Astrocyte (in vitro differentiated cells and primary cell): ENCODE measurements around the gene OR5V1. TPM values are rescaled to one million over a fixed set of nuclear protein-coding genes. Genes with fewer than 3 reads are reported as not detected.

Experiments
- DNase-seq: peaks from one replicate; pipeline ENCODE4 v3.0.0-alpha.2; 2010; ENCODE audit warnings: low read depth
- FAIRE-seq: peaks from 2 replicates; lab custom pipeline; 2011; peaks lifted over from hg19 to GRCh38; lab: Jason Lieb, UNC
- H2AFZ ChIP-seq: 2 replicates; pipeline ENCODE4 v1.6.0; 2012; ENCODE audit warnings: low read depth, low read length, inconsistent platforms
- H3K27ac ChIP-seq: 2 replicates; pipeline ENCODE4 v1.5.1; 2011; ENCODE audit warnings: low read depth, low read length, inconsistent platforms
- H3K27me3 ChIP-seq: 2 replicates; pipeline ENCODE4 v1.6.0; 2011; ENCODE audit warnings: low read length, inconsistent platforms; ENCODE audit not compliant: insufficient read depth
- H3K36me3 ChIP-seq: 2 replicates; pipeline ENCODE4 v1.5.1; 2011; ENCODE audit warnings: low read length, inconsistent platforms; ENCODE audit not compliant: insufficient read depth
- H3K4me1 ChIP-seq: 2 replicates; pipeline ENCODE4 v1.5.1; 2011; ENCODE audit warnings: low read length, inconsistent platforms; ENCODE audit not compliant: insufficient read depth
- H3K4me2 ChIP-seq: 2 replicates; pipeline ENCODE4 v1.6.0; 2012; ENCODE audit warnings: low read length, inconsistent platforms
- H3K4me3 ChIP-seq: 2 replicates; pipeline ENCODE4 v1.5.1; 2011; ENCODE audit warnings: low read depth, mild to moderate bottlenecking, low read length, inconsistent platforms; ENCODE audit not compliant: insufficient read depth
- H3K79me2 ChIP-seq: 2 replicates; pipeline ENCODE4 v1.6.0; 2012; ENCODE audit warnings: mild to moderate bottlenecking, low read length, inconsistent platforms; ENCODE audit not compliant: insufficient read depth
- H3K9ac ChIP-seq: 2 replicates; pipeline ENCODE4 v1.6.0; 2012; ENCODE audit warnings: mild to moderate bottlenecking, low read length, inconsistent platforms
- H3K9me3 ChIP-seq: 2 replicates; pipeline ENCODE4 v1.5.1; 2012; ENCODE audit warnings: low read depth, mild to moderate bottlenecking, low read length, inconsistent platforms; ENCODE audit not compliant: insufficient read depth
- H4K20me1 ChIP-seq: 2 replicates; pipeline ENCODE4 v1.6.0; 2012; ENCODE audit warnings: low read length, inconsistent platforms; ENCODE audit not compliant: insufficient read depth
- H3K27ac Mint-ChIP-seq: one replicate; pipeline ENCODE4 v1.8.0; 2021; ENCODE audit warnings: mild to moderate bottlenecking, mixed read lengths; ENCODE audit not compliant: unreplicated experiment
- H3K27me3 Mint-ChIP-seq: one replicate; pipeline ENCODE4 v1.8.0; 2021; ENCODE audit warnings: low read depth, mixed read lengths; ENCODE audit not compliant: unreplicated experiment
- H3K36me3 Mint-ChIP-seq: one replicate; pipeline ENCODE4 v1.8.0; 2021; ENCODE audit warnings: low read depth, mixed read lengths; ENCODE audit not compliant: unreplicated experiment
- H3K4me1 Mint-ChIP-seq: one replicate; pipeline ENCODE4 v1.8.0; 2021; ENCODE audit warnings: low read depth, mixed read lengths; ENCODE audit not compliant: unreplicated experiment
- H3K4me3 Mint-ChIP-seq: one replicate; pipeline ENCODE4 v1.8.0; 2021; ENCODE audit warnings: mild to moderate bottlenecking, moderate library complexity, mixed read lengths; ENCODE audit not compliant: unreplicated experiment
- H3K9me3 Mint-ChIP-seq: one replicate; pipeline ENCODE4 v1.8.0; 2021; ENCODE audit warnings: mild to moderate bottlenecking, mixed read lengths; ENCODE audit not compliant: unreplicated experiment
- EZH2 ChIP-seq: IDR thresholded peaks from 2 replicates; pipeline ENCODE4 v1.6.1; 2012; ENCODE audit warnings: mild to moderate bottlenecking, low read length, inconsistent platforms; ENCODE audit not compliant: insufficient read depth
- total RNA-seq: library from RNA; stranded (reverse); gene quantifications from 2 replicates; pipeline ENCODE4 v1.2.1, GENCODE V29; 2021
- TF ChIP-seq, protein P1 (sequence below): IDR thresholded peaks from 2 replicates; pipeline ENCODE4 v1.5.1; 2011; ENCODE audit warnings: low read depth, mild to moderate bottlenecking, inconsistent platforms, low read length, moderate library complexity; ENCODE audit not compliant: insufficient read depth

Gene OR5V1
- total RNA-seq, 1 donor from 2014 or later: not detected

DNA sequence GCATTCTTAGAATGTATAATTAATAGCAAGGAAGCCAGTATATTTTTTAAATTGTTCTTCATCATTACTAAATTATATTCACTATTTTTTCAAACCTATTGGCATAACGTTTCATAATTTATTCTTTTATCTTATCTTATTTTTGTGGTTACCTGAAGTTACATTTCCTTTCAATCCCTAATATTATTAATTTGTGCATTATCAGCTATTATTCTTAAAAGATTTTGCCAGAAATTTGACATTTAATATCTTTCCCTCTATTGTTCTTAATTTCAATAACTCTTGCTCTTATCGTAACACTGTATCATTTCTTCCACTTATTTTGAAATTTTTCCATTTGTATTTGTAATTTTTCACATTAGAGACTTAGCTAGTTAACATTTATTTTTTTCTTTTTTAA, 48.7 kb downstream of the OR5V1 start:
- no peaks in the 10 kb centered on the region for H4K20me1 ChIP-seq
- H3K4me2 ChIP-seq: no peak overlapping the region
- no peaks in the 10 kb centered on the region for H3K79me2 ChIP-seq
- DNase-seq (no peak), FAIRE-seq (no peak)
- H3K36me3 Mint-ChIP-seq: no peaks in the 10 kb centered on the region
- no peaks in the 10 kb centered on the region for H3K27me3 ChIP-seq
- no peak overlapping the region for H2AFZ ChIP-seq
- no peaks in the 10 kb centered on the region for H3K36me3 ChIP-seq
- H3K4me3 Mint-ChIP-seq: no peak overlapping the region
- no peaks in the 10 kb centered on the region for H3K9me3 Mint-ChIP-seq
- no peaks in the 10 kb centered on the region for H3K4me1 ChIP-seq
- no peak overlapping the region for H3K9ac ChIP-seq
- H3K27ac Mint-ChIP-seq: no peak overlapping the region
- H3K27me3 Mint-ChIP-seq: no peaks in the 10 kb centered on the region
- no peaks in the 10 kb centered on the region for H3K4me1 Mint-ChIP-seq
- no peak overlapping the region for H3K27ac ChIP-seq
- no peak overlapping the region for H3K4me3 ChIP-seq
- TF ChIP-seq, protein P1, sequence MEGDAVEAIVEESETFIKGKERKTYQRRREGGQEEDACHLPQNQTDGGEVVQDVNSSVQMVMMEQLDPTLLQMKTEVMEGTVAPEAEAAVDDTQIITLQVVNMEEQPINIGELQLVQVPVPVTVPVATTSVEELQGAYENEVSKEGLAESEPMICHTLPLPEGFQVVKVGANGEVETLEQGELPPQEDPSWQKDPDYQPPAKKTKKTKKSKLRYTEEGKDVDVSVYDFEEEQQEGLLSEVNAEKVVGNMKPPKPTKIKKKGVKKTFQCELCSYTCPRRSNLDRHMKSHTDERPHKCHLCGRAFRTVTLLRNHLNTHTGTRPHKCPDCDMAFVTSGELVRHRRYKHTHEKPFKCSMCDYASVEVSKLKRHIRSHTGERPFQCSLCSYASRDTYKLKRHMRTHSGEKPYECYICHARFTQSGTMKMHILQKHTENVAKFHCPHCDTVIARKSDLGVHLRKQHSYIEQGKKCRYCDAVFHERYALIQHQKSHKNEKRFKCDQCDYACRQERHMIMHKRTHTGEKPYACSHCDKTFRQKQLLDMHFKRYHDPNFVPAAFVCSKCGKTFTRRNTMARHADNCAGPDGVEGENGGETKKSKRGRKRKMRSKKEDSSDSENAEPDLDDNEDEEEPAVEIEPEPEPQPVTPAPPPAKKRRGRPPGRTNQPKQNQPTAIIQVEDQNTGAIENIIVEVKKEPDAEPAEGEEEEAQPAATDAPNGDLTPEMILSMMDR: no peak
- no peak for TF ChIP-seq EZH2
- H3K9me3 ChIP-seq: no peaks in the 10 kb centered on the region

Other genes with a start within 250 kb of the OR5V1 start
- not detected in 2 replicates for gene OR2J2, start 198.0 kb downstream of the OR5V1 start, total RNA-seq
- gene OR14J1, start 67.2 kb downstream of the OR5V1 start, total RNA-seq: not detected in 2 replicates
- gene OR12D3, start 6.4 kb upstream of the OR5V1 start, total RNA-seq: not detected in 2 replicates
- not detected in 2 replicates for gene OR12D2, start 26.8 kb upstream of the OR5V1 start, total RNA-seq
- gene OR12D1, start 46.1 kb upstream of the OR5V1 start, total RNA-seq: not detected in 2 replicates
- not detected in 2 replicates for gene OR10C1, start 70.4 kb upstream of the OR5V1 start, total RNA-seq
- not detected in 2 replicates for gene OR11A1, start 88.2 kb upstream of the OR5V1 start, total RNA-seq
- gene OR2H1, start 88.3 kb upstream of the OR5V1 start, total RNA-seq: not detected in 2 replicates
- not detected in 2 replicates for gene MAS1L, start 119.1 kb upstream of the OR5V1 start, total RNA-seq
- 9.9 and 13.2 TPM in 2 replicates for gene UBD, start 190.9 kb upstream of the OR5V1 start, total RNA-seq
- not detected in 2 replicates for gene OR2H2, start 216.3 kb upstream of the OR5V1 start, total RNA-seq